Prostate gland (tissue), 2 donors: ENCODE measurements around the gene SLC25A1. TPM values are rescaled to one million over a fixed set of nuclear protein-coding genes. Genes with fewer than 3 reads are reported as not detected.
A peak's percentile ranks its signal among the peaks of the same experiment; 100 is the strongest.

Source experiments
- DNase-seq: peaks from one replicate; pipeline ENCODE4 v3.0.0-alpha.2; 2019; ENCODE audit warnings: low spot score
- H3K27ac ChIP-seq, 2 donors: fragments of 200-600 bp; sonication (generic); 2 replicates each; pipeline ENCODE4 v1.5.1; 2017 to 2019
- H3K27me3 ChIP-seq: fragments of 200-600 bp; sonication (generic); replicated peaks from 2 replicates; pipeline ENCODE4 v1.5.1; 2019; ENCODE audit not compliant: insufficient read depth
- H3K36me3 ChIP-seq, 2 donors: fragments of 200-600 bp; sonication (generic); 1 replicate in 1 of 2; 2 replicates in 1 of 2; pipeline versions ENCODE4 v1.5.1 to v1.8.1; 2017 to 2019
- H3K4me1 ChIP-seq: fragments of 200-600 bp; sonication (generic); replicated peaks from 2 replicates; pipeline ENCODE4 v1.5.1; 2019
- H3K4me3 ChIP-seq, 2 donors: fragments of 200-600 bp; sonication (generic); 2 replicates each; pipeline ENCODE4 v1.5.1; 2017 to 2019
- H3K9me3 ChIP-seq: fragments of 200-600 bp; sonication (generic); 2 replicates; pipeline ENCODE4 v1.5.1; 2017
- CTCF ChIP-seq, 4 experiments: fragments of 200-600 bp in 2 of 4; fragments of 450-650 bp in 2 of 4; sonication (generic) in 2 of 4; IDR thresholded peaks; 1 replicate in 3 of 4; 2 replicates in 1 of 4; pipeline ENCODE4 v1.5.1; 2016 to 2019; ENCODE audit warnings: antibody characterized with exemption in 4 of 4, mild to moderate bottlenecking in 2 of 4, moderate library complexity in 2 of 4
- POLR2A ChIP-seq: fragments of 450-650 bp; IDR thresholded peaks from one replicate; pipeline ENCODE4 v1.6.1; 2016; ENCODE audit warnings: antibody characterized with exemption, mild to moderate bottlenecking
- POLR2AphosphoS5 ChIP-seq: sonication (generic); formaldehyde crosslinking; IDR thresholded peaks from one replicate; pipeline ENCODE4 v1.6.1; 2017; ENCODE audit warnings: antibody characterized with exemption
- WGBS: methylation state at CpG from one replicate; pipeline ENCODE4 v1.1.5; 2018; 5-methylcytosine and 5-hydroxymethylcytosine counted together
- intact Hi-C: fragments of 100-400 bp; cut with DNase I; formaldehyde crosslinking; loops from one replicate; pipeline ENCODE4 v1.14.2; 2022
- total RNA-seq, 2 donors: library from RNA; depleted of rRNA; stranded (reverse); fragments of >200 nt; gene quantifications; one replicate each; pipeline ENCODE4 v1.1.0, GENCODE V29; 2016

The SLC25A1 gene
- total RNA-seq, 2 donors from 2014 or later = 79.1 to 113 TPM

DNA sequence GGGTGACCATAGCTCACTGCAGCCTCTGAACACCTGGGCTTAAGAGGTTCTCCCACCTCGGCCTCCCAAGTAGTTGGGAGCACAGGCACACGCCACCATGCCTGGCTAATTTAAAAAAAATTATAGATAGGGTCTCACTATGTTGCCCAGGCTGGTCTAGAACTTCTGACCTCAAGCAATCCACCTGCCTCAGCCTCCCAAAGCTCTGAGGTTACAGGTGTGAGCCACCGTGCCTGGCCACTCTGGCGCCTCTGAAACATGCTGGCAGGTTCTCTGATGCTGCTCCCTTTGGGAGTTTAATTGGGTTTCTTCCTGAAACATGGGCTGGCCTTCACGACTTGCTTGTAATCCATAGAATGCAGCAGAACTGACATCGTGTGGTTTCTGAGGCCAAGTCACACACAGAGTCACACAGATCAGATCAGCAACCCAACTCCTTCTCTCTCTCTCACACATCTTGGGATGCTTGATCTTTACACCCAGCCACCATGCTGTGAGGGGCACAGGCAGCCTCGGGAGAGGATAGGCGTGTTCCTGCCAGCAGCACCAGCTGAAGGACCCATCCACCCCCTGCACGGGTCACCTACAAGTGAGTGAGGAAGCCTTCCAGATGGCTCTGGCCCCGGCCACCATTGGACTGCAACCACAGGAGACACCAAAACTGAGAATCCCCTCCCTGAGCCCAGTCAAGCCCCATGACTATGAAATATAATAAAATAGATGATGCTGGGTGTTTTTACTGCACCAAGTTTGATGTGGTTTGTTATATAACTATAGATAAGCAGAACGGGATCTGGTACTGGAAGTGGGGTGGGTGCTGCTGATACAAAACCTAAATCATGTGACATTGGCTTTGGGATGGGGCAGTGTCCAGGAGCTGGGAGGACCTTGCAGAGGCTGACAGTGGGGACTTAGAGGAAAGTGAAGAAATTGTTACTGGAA lies 25.3 kb downstream of the SLC25A1 start:
- no peaks in the 10 kb centered on the region for H3K36me3 ChIP-seq
- H3K9me3 ChIP-seq = no peaks in the 10 kb centered on the region
- H3K4me3 ChIP-seq = no peak overlapping the region
- H3K4me1 ChIP-seq = peaks cover 3% of the 10 kb centered on the region
- H3K27ac ChIP-seq = no peak overlapping the region
- intact Hi-C loops = no loop called here
- WGBS = 57% methylated on average over 11 of the region's 11 CpGs
- TF ChIP-seq CTCF (IDR thresholded peaks at IDR 0.05) = no peak
- no peak for TF ChIP-seq POLR2AphosphoS5
- no peak for TF ChIP-seq POLR2A
- no peak for DNase-seq
- peaks cover 11% of the 10 kb centered on the region for H3K27me3 ChIP-seq

DNA sequence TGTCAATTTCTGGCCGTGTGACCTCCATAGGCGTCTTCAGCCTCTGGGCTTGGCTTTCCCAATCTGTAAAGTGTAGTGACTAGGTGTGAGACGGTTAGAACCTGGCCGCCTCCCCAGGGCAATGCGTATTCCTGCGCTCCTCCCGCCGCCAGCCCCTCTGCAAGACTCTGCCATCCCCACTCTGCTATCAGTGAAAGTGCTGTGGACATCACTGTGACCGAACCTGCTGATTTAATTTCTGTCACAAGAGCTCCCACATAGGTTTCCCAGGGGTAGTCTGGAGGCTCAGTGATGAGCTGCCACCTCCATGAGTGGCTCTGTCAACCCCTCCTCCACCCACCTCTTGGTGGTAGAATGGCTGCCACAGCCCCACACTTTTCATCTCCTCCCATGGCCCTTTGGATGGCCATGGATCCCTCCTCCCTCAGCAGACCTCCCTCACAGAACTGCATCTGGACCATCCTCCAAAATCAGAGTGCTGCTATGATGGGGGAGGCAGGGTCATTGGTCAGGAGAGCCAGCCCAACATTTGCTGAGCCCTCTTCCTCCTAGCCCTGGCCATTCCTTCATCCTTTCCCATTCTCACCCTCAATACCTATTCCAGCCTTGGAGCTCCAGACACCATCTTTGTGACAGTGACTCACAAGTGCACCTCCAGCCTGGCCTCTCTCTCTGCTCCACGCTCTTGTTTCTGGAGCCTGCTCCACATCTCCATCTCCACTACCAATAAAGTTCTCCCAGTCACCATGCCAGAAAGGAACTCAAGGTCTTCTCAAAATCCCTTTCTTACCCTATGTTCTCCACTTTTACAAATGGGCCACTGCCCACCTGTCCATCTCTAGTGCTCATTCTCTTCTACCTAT lies 27.0 kb downstream of the SLC25A1 start:
- WGBS = 66% methylated on average over 10 of the region's 10 CpGs
- peaks cover 11% of the 10 kb centered on the region for H3K27me3 ChIP-seq
- H3K9me3 ChIP-seq = no peaks in the 10 kb centered on the region
- no peak for DNase-seq
- H3K36me3 ChIP-seq = no peaks in the 10 kb centered on the region
- peaks cover 3% of the 10 kb centered on the region for H3K4me1 ChIP-seq
- no peak for TF ChIP-seq POLR2A
- no peak for TF ChIP-seq CTCF (IDR thresholded peaks at IDR 0.05)
- TF ChIP-seq POLR2AphosphoS5 = no peak
- H3K27ac ChIP-seq = no peak overlapping the region
- intact Hi-C loops = no loop called here
- no peak overlapping the region for H3K4me3 ChIP-seq

GRCh38 chr22:19150482-19151328 lies 27.8 kb downstream of the SLC25A1 start:
- no peak for DNase-seq
- Histone ChIP-seq H3K27me3 (peaks cover 11% of the 10 kb centered on the region), H3K36me3 (no peaks in the 10 kb centered on the region), H3K4me3 (no peak overlapping the region), H3K27ac (no peak overlapping the region), H3K4me1 (peaks cover 3% of the 10 kb centered on the region), H3K9me3 (no peaks in the 10 kb centered on the region)
- intact Hi-C loops = no loop called here
- TF ChIP-seq CTCF (IDR thresholded peaks at IDR 0.05) = no peak
- TF ChIP-seq POLR2AphosphoS5 = no peak
- TF ChIP-seq POLR2A = no peak
- 12% methylated on average over 39 of the region's 68 CpGs for WGBS

- intact Hi-C loops = loop anchor here (5.0 to 10.0 kb wide), 2 partner anchors 325 to 482 kb away; partner anchors contain the start of genes CDC45 and UFD1
- Histone ChIP-seq H3K27ac (no peak within 1 kb of the TSS), H3K4me1 (peaks cover 3% of the 10 kb centered on the region), H3K4me3 (peak within 1 kb of the TSS in 1 of 2 donors; percentile 15), H3K36me3 (no peaks in the 10 kb centered on the region), H3K27me3 (peaks cover 11% of the 10 kb centered on the region), H3K9me3 (no peaks in the 10 kb centered on the region)
- TF ChIP-seq POLR2AphosphoS5 (no peak), CTCF (IDR thresholded peaks at IDR 0.05) (no peak), POLR2A (no peak)
- no peak for DNase-seq
- WGBS = under 1% methylated on average over 21 of the region's 59 CpGs
Observed at GRCh38 chr22:19149991-19150390, 28.5 kb downstream of the SLC25A1 start, which contains the start of gene GSC2. Gene GSC2 (minus strand): TSS chr22:19150292. CDS start chr22:19150283, 9 bp downstream.
